ENCODE data around the gene MIB1. TPM values are rescaled to one million over a fixed set of nuclear protein-coding genes. Genes with fewer than 3 reads are reported as not detected.

Gene MIB1
- total and polyA plus RNA-seq, 9 of the 15 experiments (the other 6 are each of a cell fraction or from before 2014, with no cell fraction given) = 7.2 to 43.8 (median 23.2) TPM

- peak overlapping the region; percentile 98 for H3K4me3 ChIP-seq
- no peaks in the 10 kb centered on the region for H3K9me1 ChIP-seq (ENCODE audit: control insufficient read depth, insufficient read depth, low read length)
- peaks cover 28% of the 10 kb centered on the region for H3K79me2 ChIP-seq (ENCODE audit: control insufficient read depth, insufficient read depth, low read length)
- TF ChIP-seq, protein P1, sequence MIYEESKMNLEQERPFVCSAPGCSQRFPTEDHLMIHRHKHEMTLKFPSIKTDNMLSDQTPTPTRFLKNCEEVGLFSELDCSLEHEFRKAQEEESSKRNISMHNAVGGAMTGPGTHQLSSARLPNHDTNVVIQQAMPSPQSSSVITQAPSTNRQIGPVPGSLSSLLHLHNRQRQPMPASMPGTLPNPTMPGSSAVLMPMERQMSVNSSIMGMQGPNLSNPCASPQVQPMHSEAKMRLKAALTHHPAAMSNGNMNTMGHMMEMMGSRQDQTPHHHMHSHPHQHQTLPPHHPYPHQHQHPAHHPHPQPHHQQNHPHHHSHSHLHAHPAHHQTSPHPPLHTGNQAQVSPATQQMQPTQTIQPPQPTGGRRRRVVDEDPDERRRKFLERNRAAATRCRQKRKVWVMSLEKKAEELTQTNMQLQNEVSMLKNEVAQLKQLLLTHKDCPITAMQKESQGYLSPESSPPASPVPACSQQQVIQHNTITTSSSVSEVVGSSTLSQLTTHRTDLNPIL (CRISPR knock-in tag; IDR thresholded peaks at IDR 0.05) = 0 out of 2 replicates have a peak, but pooled peaks have one; percentile 60
- TF ChIP-seq, protein P2, sequence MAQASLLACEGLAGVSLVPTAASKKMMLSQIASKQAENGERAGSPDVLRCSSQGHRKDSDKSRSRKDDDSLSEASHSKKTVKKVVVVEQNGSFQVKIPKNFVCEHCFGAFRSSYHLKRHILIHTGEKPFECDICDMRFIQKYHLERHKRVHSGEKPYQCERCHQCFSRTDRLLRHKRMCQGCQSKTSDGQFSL (CRISPR knock-in tag; IDR thresholded peaks at IDR 0.05) = no peak
- TF ChIP-seq, protein P2 (tag; IDR thresholded peaks at IDR 0.05) = 0 out of 4 replicates have a peak, but pooled peaks of 1 of the 2 experiments have one; percentile 41
- TF ChIP-seq MEF2A (IDR thresholded peaks at IDR 0.05; ENCODE audit: control insufficient read depth, low read depth, low read length) (peak; percentile 41; the same call in 1 of the 2 replicates), TEAD1 (CRISPR knock-in tag; IDR thresholded peaks at IDR 0.05) (no peak), BRD4 (IDR thresholded peaks at IDR 0.05) (0 out of 2 replicates have a peak, but pooled peaks have one; percentile 34), AFF1 (IDR thresholded peaks at IDR 0.05; ENCODE audit: low read depth in 1 of 2, partially characterized antibody in 2 of 2) (peak in 1 of 2 experiments; percentile 35)
- H3K4me1 ChIP-seq (replicated peaks in 1 of 2; ENCODE audit: control insufficient read depth in 2 of 2, insufficient read depth in 2 of 2, low read length in 2 of 2) = peaks cover 16 to 29% of the 10 kb centered on the region in 2 experiments
- H3K9ac ChIP-seq (ENCODE audit: insufficient read depth in 1 of 2, low read depth in 2 of 2, low read length in 2 of 2) = peak overlapping the region; percentile 79 to 91
- POLR2A ChIA-PET = interaction anchor here (0.6 to 1.2 kb wide), 4 partner anchors 14 to 105 kb away, joined by 3 to 4 read pairs (median 3); partner anchors contain the start of genes MIB1 and SNRPD1
- H3K9me3 ChIP-seq (replicated peaks; ENCODE audit: control insufficient read depth, insufficient read depth, low read depth, low read length) = peaks cover 8% of the 10 kb centered on the region
- peak; percentile 64 for FAIRE-seq
- H3K27ac ChIP-seq (ENCODE audit: extremely low read depth, low read depth, low read length) = peak overlapping the region; percentile 89
- peak; percentile 18 to 25 (median 20) for DNase-seq (ENCODE audit: extremely low read depth in 1 of 4, low spot score in 3 of 4)
- ATAC-seq = no peak
- no peaks in the 10 kb centered on the region for H4K20me1 ChIP-seq (replicated peaks; ENCODE audit: control insufficient read depth, insufficient read depth, low read length)
- peak overlapping the region; percentile 93 for H3K4me2 ChIP-seq (ENCODE audit: insufficient read depth, low read length)
- CTCF ChIA-PET (ENCODE audit: low intra/inter-chr PET ratio) = interaction anchor here (0.6 kb wide), 1 partner anchor 148 kb away, joined by 3 read pairs; no protein-coding TSS in a partner anchor
- under 1% methylated on average over 17 of the region's 17 CpGs for WGBS (ENCODE audit: insufficient coverage, low coverage, missing lambda C conversion rate)
- peak overlapping the region; percentile 98 for H2AFZ ChIP-seq (ENCODE audit: low read depth, low read length)
- intact Hi-C loops (cut with micrococcal nuclease) (loop anchor here (5.0 to 10.0 kb wide), 2 partner anchors 49 to 91 kb away; partner anchors contain the start of gene SNRPD1), in situ Hi-C loops (cut with MboI) (no loop called here)
- H3K27me3 ChIP-seq (ENCODE audit: control insufficient read depth in 2 of 2, insufficient read depth in 2 of 2, low read length in 2 of 2) = no peaks in the 10 kb centered on the region
- peaks cover 30% of the 10 kb centered on the region; the same call in 2 of the 3 replicates for H3K36me3 ChIP-seq (ENCODE audit: control insufficient read depth, insufficient read depth, low read length)
- no TSS peak for BruUV-seq (replicated peaks)
Measured at GRCh38 chr18:21703241-21703820, 37.3 kb upstream of the MIB1 start.
